Astrocyte (in vitro differentiated cells and primary cell): ENCODE results near the gene SLC35F1. TPM values are rescaled to one million over a fixed set of nuclear protein-coding genes. Genes with fewer than 3 reads are reported as not detected.

Source experiments
- DNase-seq: peaks from one replicate; pipeline ENCODE4 v3.0.0-alpha.2; 2010; ENCODE audit warnings: low read depth
- FAIRE-seq: peaks from 2 replicates; lab custom pipeline; 2011; peaks lifted over from hg19 to GRCh38; lab: Jason Lieb, UNC
- H2AFZ ChIP-seq: 2 replicates; pipeline ENCODE4 v1.6.0; 2012; ENCODE audit warnings: low read depth, low read length, inconsistent platforms
- H3K27ac ChIP-seq: 2 replicates; pipeline ENCODE4 v1.5.1; 2011; ENCODE audit warnings: low read depth, low read length, inconsistent platforms
- H3K27me3 ChIP-seq: 2 replicates; pipeline ENCODE4 v1.6.0; 2011; ENCODE audit warnings: low read length, inconsistent platforms; ENCODE audit not compliant: insufficient read depth
- H3K36me3 ChIP-seq: 2 replicates; pipeline ENCODE4 v1.5.1; 2011; ENCODE audit warnings: low read length, inconsistent platforms; ENCODE audit not compliant: insufficient read depth
- H3K4me1 ChIP-seq: 2 replicates; pipeline ENCODE4 v1.5.1; 2011; ENCODE audit warnings: low read length, inconsistent platforms; ENCODE audit not compliant: insufficient read depth
- H3K4me2 ChIP-seq: 2 replicates; pipeline ENCODE4 v1.6.0; 2012; ENCODE audit warnings: low read length, inconsistent platforms
- H3K4me3 ChIP-seq: 2 replicates; pipeline ENCODE4 v1.5.1; 2011; ENCODE audit warnings: low read depth, mild to moderate bottlenecking, low read length, inconsistent platforms; ENCODE audit not compliant: insufficient read depth
- H3K79me2 ChIP-seq: 2 replicates; pipeline ENCODE4 v1.6.0; 2012; ENCODE audit warnings: mild to moderate bottlenecking, low read length, inconsistent platforms; ENCODE audit not compliant: insufficient read depth
- H3K9ac ChIP-seq: 2 replicates; pipeline ENCODE4 v1.6.0; 2012; ENCODE audit warnings: mild to moderate bottlenecking, low read length, inconsistent platforms
- H3K9me3 ChIP-seq: 2 replicates; pipeline ENCODE4 v1.5.1; 2012; ENCODE audit warnings: low read depth, mild to moderate bottlenecking, low read length, inconsistent platforms; ENCODE audit not compliant: insufficient read depth
- H4K20me1 ChIP-seq: 2 replicates; pipeline ENCODE4 v1.6.0; 2012; ENCODE audit warnings: low read length, inconsistent platforms; ENCODE audit not compliant: insufficient read depth
- H3K27ac Mint-ChIP-seq: one replicate; pipeline ENCODE4 v1.8.0; 2021; ENCODE audit warnings: mild to moderate bottlenecking, mixed read lengths; ENCODE audit not compliant: unreplicated experiment
- H3K27me3 Mint-ChIP-seq: one replicate; pipeline ENCODE4 v1.8.0; 2021; ENCODE audit warnings: low read depth, mixed read lengths; ENCODE audit not compliant: unreplicated experiment
- H3K36me3 Mint-ChIP-seq: one replicate; pipeline ENCODE4 v1.8.0; 2021; ENCODE audit warnings: low read depth, mixed read lengths; ENCODE audit not compliant: unreplicated experiment
- H3K4me1 Mint-ChIP-seq: one replicate; pipeline ENCODE4 v1.8.0; 2021; ENCODE audit warnings: low read depth, mixed read lengths; ENCODE audit not compliant: unreplicated experiment
- H3K4me3 Mint-ChIP-seq: one replicate; pipeline ENCODE4 v1.8.0; 2021; ENCODE audit warnings: mild to moderate bottlenecking, moderate library complexity, mixed read lengths; ENCODE audit not compliant: unreplicated experiment
- H3K9me3 Mint-ChIP-seq: one replicate; pipeline ENCODE4 v1.8.0; 2021; ENCODE audit warnings: mild to moderate bottlenecking, mixed read lengths; ENCODE audit not compliant: unreplicated experiment
- EZH2 ChIP-seq: IDR thresholded peaks from 2 replicates; pipeline ENCODE4 v1.6.1; 2012; ENCODE audit warnings: mild to moderate bottlenecking, low read length, inconsistent platforms; ENCODE audit not compliant: insufficient read depth
- total RNA-seq: library from RNA; stranded (reverse); gene quantifications from 2 replicates; pipeline ENCODE4 v1.2.1, GENCODE V29; 2021
- TF ChIP-seq, protein P1 (sequence below): IDR thresholded peaks from 2 replicates; pipeline ENCODE4 v1.5.1; 2011; ENCODE audit warnings: low read depth, mild to moderate bottlenecking, inconsistent platforms, low read length, moderate library complexity; ENCODE audit not compliant: insufficient read depth

SLC35F1 gene
- total RNA-seq, 1 donor from 2014 or later = 1.0 TPM

DNA sequence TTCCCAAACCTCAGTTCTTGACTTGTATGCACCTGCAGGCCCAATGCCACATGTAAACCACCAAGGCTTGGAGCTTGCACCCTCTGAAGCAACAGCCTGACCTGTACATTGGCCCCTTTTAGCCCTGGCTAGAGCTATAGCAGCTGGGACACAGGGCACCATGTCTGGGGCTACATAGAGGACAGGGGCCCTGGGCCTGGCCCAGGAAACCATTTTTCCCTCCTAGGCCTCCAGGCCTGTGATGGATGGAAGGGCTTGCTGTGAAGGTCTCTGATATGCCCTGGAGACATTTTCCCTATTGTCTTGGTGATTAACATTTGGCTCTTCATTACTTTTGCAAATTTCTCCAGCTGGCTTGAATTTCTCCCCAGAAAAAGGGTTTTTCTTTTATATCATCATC lies 64.6 kb downstream of the SLC35F1 start:
- no peaks in the 10 kb centered on the region for H3K9me3 ChIP-seq
- no peak for FAIRE-seq
- no peak overlapping the region for H2AFZ ChIP-seq
- H3K27ac ChIP-seq = no peak overlapping the region
- H3K36me3 ChIP-seq = no peaks in the 10 kb centered on the region
- H3K27me3 Mint-ChIP-seq = no peaks in the 10 kb centered on the region
- no peak overlapping the region for H3K9ac ChIP-seq
- H4K20me1 ChIP-seq = no peaks in the 10 kb centered on the region
- H3K27me3 ChIP-seq = no peaks in the 10 kb centered on the region
- H3K9me3 Mint-ChIP-seq = peaks cover 10% of the 10 kb centered on the region
- TF ChIP-seq, protein P1, sequence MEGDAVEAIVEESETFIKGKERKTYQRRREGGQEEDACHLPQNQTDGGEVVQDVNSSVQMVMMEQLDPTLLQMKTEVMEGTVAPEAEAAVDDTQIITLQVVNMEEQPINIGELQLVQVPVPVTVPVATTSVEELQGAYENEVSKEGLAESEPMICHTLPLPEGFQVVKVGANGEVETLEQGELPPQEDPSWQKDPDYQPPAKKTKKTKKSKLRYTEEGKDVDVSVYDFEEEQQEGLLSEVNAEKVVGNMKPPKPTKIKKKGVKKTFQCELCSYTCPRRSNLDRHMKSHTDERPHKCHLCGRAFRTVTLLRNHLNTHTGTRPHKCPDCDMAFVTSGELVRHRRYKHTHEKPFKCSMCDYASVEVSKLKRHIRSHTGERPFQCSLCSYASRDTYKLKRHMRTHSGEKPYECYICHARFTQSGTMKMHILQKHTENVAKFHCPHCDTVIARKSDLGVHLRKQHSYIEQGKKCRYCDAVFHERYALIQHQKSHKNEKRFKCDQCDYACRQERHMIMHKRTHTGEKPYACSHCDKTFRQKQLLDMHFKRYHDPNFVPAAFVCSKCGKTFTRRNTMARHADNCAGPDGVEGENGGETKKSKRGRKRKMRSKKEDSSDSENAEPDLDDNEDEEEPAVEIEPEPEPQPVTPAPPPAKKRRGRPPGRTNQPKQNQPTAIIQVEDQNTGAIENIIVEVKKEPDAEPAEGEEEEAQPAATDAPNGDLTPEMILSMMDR = no peak
- TF ChIP-seq EZH2 = no peak
- no peak overlapping the region for H3K4me3 Mint-ChIP-seq
- no peaks in the 10 kb centered on the region for H3K4me1 Mint-ChIP-seq
- H3K4me3 ChIP-seq = no peak overlapping the region
- H3K4me2 ChIP-seq = no peak overlapping the region
- H3K79me2 ChIP-seq = no peaks in the 10 kb centered on the region
- DNase-seq = no peak
- peaks cover 3% of the 10 kb centered on the region for H3K36me3 Mint-ChIP-seq
- no peak overlapping the region for H3K27ac Mint-ChIP-seq
- H3K4me1 ChIP-seq = no peaks in the 10 kb centered on the region

DNA sequence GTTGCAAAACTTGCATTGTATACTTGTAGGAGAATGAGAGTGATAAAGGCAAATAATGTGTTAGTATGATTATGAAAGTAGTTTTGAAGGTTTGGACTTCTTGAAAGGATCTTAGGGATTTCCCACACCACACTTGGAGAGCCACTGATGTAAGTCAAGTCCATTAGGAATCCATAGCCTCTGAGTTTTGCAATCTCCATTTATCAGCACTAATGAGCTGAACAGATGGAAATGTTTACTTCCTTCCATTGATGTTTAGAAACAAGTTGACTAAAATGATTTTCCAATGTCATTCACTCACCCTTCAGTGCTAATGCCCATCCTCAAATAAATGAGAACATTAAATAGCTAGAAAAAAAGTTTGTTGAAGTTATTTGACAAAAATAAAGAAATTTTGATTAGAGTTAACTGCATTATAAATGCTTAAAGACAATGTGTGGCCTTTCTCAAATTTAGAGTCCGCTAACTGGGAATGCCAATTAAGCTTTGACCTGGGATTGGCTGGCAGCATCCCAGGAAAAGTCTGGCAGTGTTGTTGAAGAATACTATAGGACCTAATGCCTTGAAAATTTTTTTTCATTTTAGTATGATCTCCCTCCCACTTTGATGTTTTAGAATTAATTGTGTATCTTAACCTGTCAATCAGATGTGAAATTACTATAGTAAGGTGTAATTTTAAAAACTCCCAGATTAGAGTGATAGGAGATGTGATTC lies 68.0 kb downstream of the SLC35F1 start:
- Mint-ChIP-seq H3K4me1 (peaks cover 4% of the 10 kb centered on the region), H3K4me3 (no peak overlapping the region), H3K36me3 (peaks cover 3% of the 10 kb centered on the region), H3K27ac (no peak overlapping the region), H3K9me3 (peaks cover 9% of the 10 kb centered on the region), H3K27me3 (no peaks in the 10 kb centered on the region)
- Histone ChIP-seq H3K36me3 (no peaks in the 10 kb centered on the region), H2AFZ (no peak overlapping the region), H3K9me3 (no peaks in the 10 kb centered on the region), H3K27me3 (no peaks in the 10 kb centered on the region), H3K4me2 (no peak overlapping the region), H3K4me3 (no peak overlapping the region), H3K9ac (no peak overlapping the region), H3K27ac (no peak overlapping the region), H3K4me1 (no peaks in the 10 kb centered on the region), H4K20me1 (no peaks in the 10 kb centered on the region), H3K79me2 (no peaks in the 10 kb centered on the region)
- DNase-seq = no peak
- TF ChIP-seq, protein P1 = no peak
- no peak for TF ChIP-seq EZH2
- no peak for FAIRE-seq

DNA sequence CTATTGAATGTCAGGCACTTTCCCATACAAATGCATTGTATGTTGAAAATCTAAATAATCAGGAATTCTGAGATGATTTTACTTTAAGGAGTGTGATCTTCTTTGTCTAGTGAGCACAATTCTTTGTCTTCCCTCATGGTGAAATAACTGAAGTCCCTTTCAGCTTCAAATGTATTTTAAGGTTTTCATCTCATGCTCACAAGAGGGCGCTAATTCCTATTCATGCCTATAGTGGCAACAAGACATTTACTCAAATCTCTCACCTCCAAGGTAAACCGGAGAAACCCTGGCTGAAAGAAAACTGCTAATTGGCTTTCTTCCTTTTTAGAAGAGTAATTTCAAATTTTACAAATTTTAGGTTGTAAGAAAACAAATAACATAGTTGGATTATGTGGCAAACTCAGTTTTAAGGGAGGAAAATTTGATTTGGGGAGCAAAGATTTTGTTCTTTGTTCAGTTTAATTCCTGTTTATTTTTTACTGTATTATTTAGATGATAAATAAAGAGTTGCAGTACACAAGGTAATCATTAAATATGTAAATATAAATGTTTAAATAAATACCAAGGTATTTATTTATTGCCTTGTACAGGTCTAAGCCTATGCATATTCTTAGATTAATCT lies 69.1 kb downstream of the SLC35F1 start:
- peaks cover 3% of the 10 kb centered on the region for H3K36me3 Mint-ChIP-seq
- DNase-seq = peak; percentile 25
- H3K27ac ChIP-seq = no peak overlapping the region

More for the DNA sequence above, 69.1 kb downstream of the SLC35F1 start:
- TF ChIP-seq, protein P1 = peak; percentile 71
- no peak for TF ChIP-seq EZH2
- Histone ChIP-seq H2AFZ (no peak overlapping the region), H3K9ac (no peak overlapping the region), H3K79me2 (no peaks in the 10 kb centered on the region), H3K4me3 (no peak overlapping the region), H3K36me3 (no peaks in the 10 kb centered on the region), H3K4me2 (no peak overlapping the region), H3K9me3 (no peaks in the 10 kb centered on the region), H3K27me3 (no peaks in the 10 kb centered on the region), H4K20me1 (no peaks in the 10 kb centered on the region), H3K4me1 (no peaks in the 10 kb centered on the region)
- H3K9me3 Mint-ChIP-seq = peaks cover 6% of the 10 kb centered on the region
- H3K4me1 Mint-ChIP-seq = peaks cover 4% of the 10 kb centered on the region
- FAIRE-seq = peak; percentile 68
- H3K27me3 Mint-ChIP-seq = no peaks in the 10 kb centered on the region
- no peak overlapping the region for H3K27ac Mint-ChIP-seq
- no peak overlapping the region for H3K4me3 Mint-ChIP-seq
